ENCODE measurements around the gene PLXNB1.

Gene PLXNB1

DNA sequence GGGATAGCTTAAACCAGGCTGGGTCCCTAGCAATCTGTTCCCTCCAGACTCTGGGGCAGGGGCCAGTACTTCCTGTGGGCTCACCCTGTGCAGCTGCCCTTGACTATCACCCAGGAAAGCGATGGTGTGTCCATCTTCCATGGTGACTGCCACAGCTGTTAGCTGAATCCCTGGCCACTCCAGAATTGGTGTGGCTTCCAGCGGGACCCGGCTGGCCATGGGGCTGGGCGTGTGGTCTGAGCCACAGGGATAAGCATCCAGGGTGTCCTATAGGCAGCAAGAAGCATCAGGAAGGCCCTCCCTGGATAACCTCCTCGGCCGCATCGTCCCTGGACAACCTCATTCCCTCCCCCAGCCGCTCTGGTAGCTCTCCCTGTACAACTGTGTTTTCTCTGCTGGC is 7.2 kb downstream of the PLXNB1 start:
- TF ChIP-seq, protein P1, sequence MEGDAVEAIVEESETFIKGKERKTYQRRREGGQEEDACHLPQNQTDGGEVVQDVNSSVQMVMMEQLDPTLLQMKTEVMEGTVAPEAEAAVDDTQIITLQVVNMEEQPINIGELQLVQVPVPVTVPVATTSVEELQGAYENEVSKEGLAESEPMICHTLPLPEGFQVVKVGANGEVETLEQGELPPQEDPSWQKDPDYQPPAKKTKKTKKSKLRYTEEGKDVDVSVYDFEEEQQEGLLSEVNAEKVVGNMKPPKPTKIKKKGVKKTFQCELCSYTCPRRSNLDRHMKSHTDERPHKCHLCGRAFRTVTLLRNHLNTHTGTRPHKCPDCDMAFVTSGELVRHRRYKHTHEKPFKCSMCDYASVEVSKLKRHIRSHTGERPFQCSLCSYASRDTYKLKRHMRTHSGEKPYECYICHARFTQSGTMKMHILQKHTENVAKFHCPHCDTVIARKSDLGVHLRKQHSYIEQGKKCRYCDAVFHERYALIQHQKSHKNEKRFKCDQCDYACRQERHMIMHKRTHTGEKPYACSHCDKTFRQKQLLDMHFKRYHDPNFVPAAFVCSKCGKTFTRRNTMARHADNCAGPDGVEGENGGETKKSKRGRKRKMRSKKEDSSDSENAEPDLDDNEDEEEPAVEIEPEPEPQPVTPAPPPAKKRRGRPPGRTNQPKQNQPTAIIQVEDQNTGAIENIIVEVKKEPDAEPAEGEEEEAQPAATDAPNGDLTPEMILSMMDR (IDR thresholded peaks at IDR 0.05; ENCODE audit: insufficient read depth, low read length) = no peak
- TF ChIP-seq GABPA (IDR thresholded peaks at IDR 0.05; ENCODE audit: low read depth) (no peak), SPI1 (IDR thresholded peaks at IDR 0.05; ENCODE audit: borderline replicate concordance, low read depth) (no peak), POLR2AphosphoS5 (IDR thresholded peaks at IDR 0.05; ENCODE audit: low read depth) (no peak)
- TF ChIP-seq, protein P2, sequence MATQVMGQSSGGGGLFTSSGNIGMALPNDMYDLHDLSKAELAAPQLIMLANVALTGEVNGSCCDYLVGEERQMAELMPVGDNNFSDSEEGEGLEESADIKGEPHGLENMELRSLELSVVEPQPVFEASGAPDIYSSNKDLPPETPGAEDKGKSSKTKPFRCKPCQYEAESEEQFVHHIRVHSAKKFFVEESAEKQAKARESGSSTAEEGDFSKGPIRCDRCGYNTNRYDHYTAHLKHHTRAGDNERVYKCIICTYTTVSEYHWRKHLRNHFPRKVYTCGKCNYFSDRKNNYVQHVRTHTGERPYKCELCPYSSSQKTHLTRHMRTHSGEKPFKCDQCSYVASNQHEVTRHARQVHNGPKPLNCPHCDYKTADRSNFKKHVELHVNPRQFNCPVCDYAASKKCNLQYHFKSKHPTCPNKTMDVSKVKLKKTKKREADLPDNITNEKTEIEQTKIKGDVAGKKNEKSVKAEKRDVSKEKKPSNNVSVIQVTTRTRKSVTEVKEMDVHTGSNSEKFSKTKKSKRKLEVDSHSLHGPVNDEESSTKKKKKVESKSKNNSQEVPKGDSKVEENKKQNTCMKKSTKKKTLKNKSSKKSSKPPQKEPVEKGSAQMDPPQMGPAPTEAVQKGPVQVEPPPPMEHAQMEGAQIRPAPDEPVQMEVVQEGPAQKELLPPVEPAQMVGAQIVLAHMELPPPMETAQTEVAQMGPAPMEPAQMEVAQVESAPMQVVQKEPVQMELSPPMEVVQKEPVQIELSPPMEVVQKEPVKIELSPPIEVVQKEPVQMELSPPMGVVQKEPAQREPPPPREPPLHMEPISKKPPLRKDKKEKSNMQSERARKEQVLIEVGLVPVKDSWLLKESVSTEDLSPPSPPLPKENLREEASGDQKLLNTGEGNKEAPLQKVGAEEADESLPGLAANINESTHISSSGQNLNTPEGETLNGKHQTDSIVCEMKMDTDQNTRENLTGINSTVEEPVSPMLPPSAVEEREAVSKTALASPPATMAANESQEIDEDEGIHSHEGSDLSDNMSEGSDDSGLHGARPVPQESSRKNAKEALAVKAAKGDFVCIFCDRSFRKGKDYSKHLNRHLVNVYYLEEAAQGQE (IDR thresholded peaks at IDR 0.05; ENCODE audit: insufficient replicate concordance, low read depth) = no peak
- DNase-seq (ENCODE audit: low read depth in 1 of 2, low spot score in 1 of 2) = no peak
- H3K27ac ChIP-seq (replicated peaks) = no peak overlapping the region
- H3K4me3 ChIP-seq (replicated peaks; ENCODE audit: insufficient read depth, low read length) = no peak overlapping the region
- H3K27me3 ChIP-seq (ENCODE audit: insufficient read depth, poor library complexity, severe bottlenecking) = no peaks in the 10 kb centered on the region

DNA sequence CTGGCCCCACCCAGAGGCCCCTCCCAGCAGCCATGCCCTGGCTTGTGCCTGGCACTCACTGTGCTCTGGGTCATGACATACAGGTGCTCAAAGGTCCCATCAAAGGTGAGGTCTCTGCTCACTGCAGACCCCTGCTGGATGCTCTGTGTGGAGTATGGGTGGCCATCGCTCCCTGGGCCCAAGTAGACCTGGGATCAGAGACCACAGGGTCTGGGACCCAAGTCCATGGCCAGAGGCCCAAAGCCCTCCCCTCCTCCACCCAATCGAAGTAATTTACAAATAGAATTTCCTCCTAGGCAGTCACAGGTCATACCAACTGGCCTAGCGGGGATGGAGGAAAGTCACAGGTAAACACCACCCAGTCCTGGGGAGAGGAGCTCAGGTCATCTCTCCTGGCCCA is 7.6 kb downstream of the PLXNB1 start:
- no peak for DNase-seq (ENCODE audit: low read depth in 1 of 2, low spot score in 1 of 2)
- Histone ChIP-seq H3K4me3 (replicated peaks; ENCODE audit: insufficient read depth, low read length) (no peak overlapping the region), H3K27me3 (ENCODE audit: insufficient read depth, poor library complexity, severe bottlenecking) (no peaks in the 10 kb centered on the region), H3K27ac (replicated peaks) (no peak overlapping the region)
- TF ChIP-seq GABPA (IDR thresholded peaks at IDR 0.05; ENCODE audit: low read depth) (no peak), POLR2AphosphoS5 (IDR thresholded peaks at IDR 0.05; ENCODE audit: low read depth) (no peak)
- TF ChIP-seq, protein P2 (IDR thresholded peaks at IDR 0.05; ENCODE audit: insufficient replicate concordance, low read depth) = no peak

DNA sequence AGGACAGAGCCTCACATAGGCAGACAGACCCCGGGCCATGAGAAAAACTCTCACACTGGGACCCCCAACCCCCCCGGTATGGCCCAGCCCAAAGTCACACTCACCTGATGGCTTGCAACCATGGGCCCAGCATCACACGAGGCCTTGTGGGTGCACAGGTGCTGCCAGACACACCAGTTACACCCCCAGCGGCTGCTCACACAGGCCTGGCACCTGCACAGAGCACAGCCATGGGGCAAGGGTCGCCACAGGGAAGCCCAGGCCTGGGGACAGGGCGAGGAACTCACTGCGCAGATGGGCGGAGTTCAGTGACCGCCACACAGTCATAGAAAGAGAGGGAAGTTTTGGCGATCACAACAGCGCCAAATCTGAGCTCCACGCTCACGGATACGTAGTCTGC is 9.3 kb downstream of the PLXNB1 start:
- H3K27ac ChIP-seq (replicated peaks) = no peak overlapping the region
- H3K27me3 ChIP-seq (ENCODE audit: insufficient read depth, poor library complexity, severe bottlenecking) = no peaks in the 10 kb centered on the region
- TF ChIP-seq GABPA (IDR thresholded peaks at IDR 0.05; ENCODE audit: low read depth) = no peak
- TF ChIP-seq SPI1 (IDR thresholded peaks at IDR 0.05; ENCODE audit: borderline replicate concordance, low read depth) = no peak
- TF ChIP-seq, protein P2 (IDR thresholded peaks at IDR 0.05; ENCODE audit: insufficient replicate concordance, low read depth) = no peak
- TF ChIP-seq POLR2AphosphoS5 (IDR thresholded peaks at IDR 0.05; ENCODE audit: low read depth) = no peak
- TF ChIP-seq, protein P1 (IDR thresholded peaks at IDR 0.05; ENCODE audit: insufficient read depth, low read length) = no peak
- H3K4me3 ChIP-seq (replicated peaks; ENCODE audit: insufficient read depth, low read length) = no peak overlapping the region
- no peak for DNase-seq (ENCODE audit: low read depth in 1 of 2, low spot score in 1 of 2)

DNA sequence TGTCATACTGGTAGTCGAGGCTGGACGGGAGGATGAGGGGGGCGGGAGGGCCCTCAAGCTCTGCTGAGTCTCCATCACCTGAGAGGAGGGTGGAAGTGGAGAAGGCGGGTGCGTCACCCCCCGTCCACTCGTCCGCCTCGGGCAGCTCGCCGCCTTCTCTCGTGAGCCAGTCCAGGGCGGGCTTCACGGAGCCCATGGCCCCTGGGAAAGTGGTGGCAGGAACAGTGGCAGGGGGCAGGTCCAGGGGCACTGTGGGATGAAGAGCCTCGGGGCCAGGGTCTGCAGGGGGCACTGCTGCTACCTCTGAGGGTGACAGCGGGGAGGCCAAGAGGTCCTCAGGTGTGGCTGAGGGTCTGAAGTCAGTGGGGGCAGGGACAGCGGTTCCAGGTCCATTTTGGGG is 10.3 kb downstream of the PLXNB1 start:
- H3K4me3 ChIP-seq (replicated peaks; ENCODE audit: insufficient read depth, low read length) = no peak overlapping the region
- no peaks in the 10 kb centered on the region for H3K27me3 ChIP-seq (ENCODE audit: insufficient read depth, poor library complexity, severe bottlenecking)
- TF ChIP-seq GABPA (IDR thresholded peaks at IDR 0.05; ENCODE audit: low read depth) (no peak), SPI1 (IDR thresholded peaks at IDR 0.05; ENCODE audit: borderline replicate concordance, low read depth) (no peak), POLR2AphosphoS5 (IDR thresholded peaks at IDR 0.05; ENCODE audit: low read depth) (no peak)
- TF ChIP-seq, protein P1 (IDR thresholded peaks at IDR 0.05; ENCODE audit: insufficient read depth, low read length) = no peak
- TF ChIP-seq, protein P2 (IDR thresholded peaks at IDR 0.05; ENCODE audit: insufficient replicate concordance, low read depth) = no peak
- DNase-seq (ENCODE audit: low read depth in 1 of 2, low spot score in 1 of 2) = no peak
- H3K27ac ChIP-seq (replicated peaks) = no peak overlapping the region

All from HL-60 (cell line).